Activated T-helper 1 cell treated with anti-CD3 and anti-CD28 coated beads, Interleukin-2, amount 50 U/mL, for 16 hours (primary cell): ENCODE measurements around the gene PNMA6E.

ENCODE experiments used
- DNase-seq, 2 donors: peaks; one replicate each; pipeline ENCODE4 v3.0.0-alpha.2; 2020; ENCODE audit warnings: low read depth in 1 of 2, low spot score in 1 of 2

PNMA6E gene

GRCh38 chrX:153401133-153401764, at the start of gene PNMA6E:
Gene PNMA6E, minus strand, starts transcription at chrX:153401350. Its CDS starts 2,501 bp downstream, at chrX:153398849.
- no peak for DNase-seq

GRCh38 chrX:153450949-153451277, 49.8 kb upstream of the PNMA6E start:
- DNase-seq, result no peak

- DNase-seq, result no peak
Observed at GRCh38 chrX:153450114-153450948, 49.2 kb upstream of the PNMA6E start.

GRCh38 chrX:153449368-153450113, 48.4 kb upstream of the PNMA6E start:
- no peak for DNase-seq

GRCh38 chrX:153448556-153449367, 47.6 kb upstream of the PNMA6E start:
- no peak for DNase-seq

GRCh38 chrX:153447581-153447960, 46.4 kb upstream of the PNMA6E start:
- DNase-seq, result no peak

- no peak for DNase-seq
Observed at GRCh38 chrX:153446950-153447580, 45.9 kb upstream of the PNMA6E start.

GRCh38 chrX:153446636-153446936, 45.4 kb upstream of the PNMA6E start:
- no peak for DNase-seq

GRCh38 chrX:153445856-153446635, 44.9 kb upstream of the PNMA6E start, which contains the start of gene TREX2:
Gene TREX2, minus strand, starts transcription at chrX:153446056. Its CDS starts 626 bp downstream, at chrX:153445430.
- DNase-seq, result no peak

- no peak for DNase-seq
Observed at GRCh38 chrX:153445106-153445855, 44.1 kb upstream of the PNMA6E start.

GRCh38 chrX:153444333-153445011, 43.3 kb upstream of the PNMA6E start:
- DNase-seq, result no peak

GRCh38 chrX:153443476-153444332, 42.6 kb upstream of the PNMA6E start:
- no peak for DNase-seq

GRCh38 chrX:153442463-153442862, 41.3 kb upstream of the PNMA6E start:
- no peak for DNase-seq

GRCh38 chrX:153441981-153442380, 40.8 kb upstream of the PNMA6E start:
- no peak for DNase-seq

- DNase-seq, result no peak
Observed at GRCh38 chrX:153441296-153441695, 40.1 kb upstream of the PNMA6E start.

- no peak for DNase-seq
Observed at GRCh38 chrX:153440556-153441135, 39.5 kb upstream of the PNMA6E start.

GRCh38 chrX:153439977-153440376, 38.8 kb upstream of the PNMA6E start:
- no peak for DNase-seq
